ENCODE measurements around the gene GLRX3.

DNA sequence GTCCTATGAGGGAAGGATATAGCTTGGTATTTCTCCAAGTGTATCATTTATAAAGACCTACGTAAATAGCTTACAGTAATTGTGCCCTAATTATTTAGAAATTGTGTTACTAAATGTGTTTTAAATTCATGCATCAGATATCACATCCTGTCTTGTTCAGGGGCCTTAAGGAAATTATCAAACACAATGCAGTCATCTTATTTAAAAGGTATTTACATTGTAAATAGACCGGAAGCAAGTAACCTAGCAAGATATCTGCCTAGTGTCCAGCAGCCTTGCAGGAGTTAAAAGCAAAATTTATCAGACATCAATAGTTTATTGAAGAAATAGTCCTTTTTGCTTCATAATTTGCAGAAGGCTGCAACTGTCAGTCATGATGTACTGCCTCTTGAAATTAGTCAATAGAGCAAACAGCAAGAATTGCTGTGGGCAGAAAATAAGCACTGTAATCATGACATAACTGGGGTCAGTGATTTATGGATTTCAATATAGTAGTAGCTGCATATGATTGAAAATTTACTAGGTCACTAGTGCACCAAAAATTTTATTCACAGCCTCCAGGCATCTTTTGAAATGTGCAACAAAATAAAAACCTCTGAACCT is 23.1 kb downstream of the GLRX3 start:
- TF ChIP-seq, protein P1, sequence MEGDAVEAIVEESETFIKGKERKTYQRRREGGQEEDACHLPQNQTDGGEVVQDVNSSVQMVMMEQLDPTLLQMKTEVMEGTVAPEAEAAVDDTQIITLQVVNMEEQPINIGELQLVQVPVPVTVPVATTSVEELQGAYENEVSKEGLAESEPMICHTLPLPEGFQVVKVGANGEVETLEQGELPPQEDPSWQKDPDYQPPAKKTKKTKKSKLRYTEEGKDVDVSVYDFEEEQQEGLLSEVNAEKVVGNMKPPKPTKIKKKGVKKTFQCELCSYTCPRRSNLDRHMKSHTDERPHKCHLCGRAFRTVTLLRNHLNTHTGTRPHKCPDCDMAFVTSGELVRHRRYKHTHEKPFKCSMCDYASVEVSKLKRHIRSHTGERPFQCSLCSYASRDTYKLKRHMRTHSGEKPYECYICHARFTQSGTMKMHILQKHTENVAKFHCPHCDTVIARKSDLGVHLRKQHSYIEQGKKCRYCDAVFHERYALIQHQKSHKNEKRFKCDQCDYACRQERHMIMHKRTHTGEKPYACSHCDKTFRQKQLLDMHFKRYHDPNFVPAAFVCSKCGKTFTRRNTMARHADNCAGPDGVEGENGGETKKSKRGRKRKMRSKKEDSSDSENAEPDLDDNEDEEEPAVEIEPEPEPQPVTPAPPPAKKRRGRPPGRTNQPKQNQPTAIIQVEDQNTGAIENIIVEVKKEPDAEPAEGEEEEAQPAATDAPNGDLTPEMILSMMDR (IDR thresholded peaks at IDR 0.05; ENCODE audit: insufficient read depth, low read depth, low read length) = no peak
- no peak for TF ChIP-seq EZH2 (IDR thresholded peaks at IDR 0.05; ENCODE audit: insufficient read depth, low read length)

Measured in astrocyte (in vitro differentiated cells and primary cell).